IMR-90 (cell line): ENCODE results near the gene PDE8B. TPM values are rescaled to one million over a fixed set of nuclear protein-coding genes. Genes with fewer than 3 reads are reported as not detected.

Experiments used
- ATAC-seq: fragments of 200-7000 bp; cut with Tn5 transposase; 2 replicates; pipeline ENCODE4 v1.9.1; 2020; ENCODE audit warnings: low read depth, mild to moderate bottlenecking, moderate library complexity
- BruUV-seq: library from RNA; stranded (reverse); fragments of 400-500 nt; replicated peaks from 2 replicates; lab custom pipeline; 2021; lab: Mats Ljungman, UMichigan
- CTCF ChIA-PET: fragments of 300-600 bp; formaldehyde crosslinking; extraction: SDS; loops from one replicate; lab custom pipeline; 2021; ENCODE audit warnings: antibody characterized with exemption; lab: Yijun Ruan, JAX
- POLR2A ChIA-PET: fragments of 300-600 bp; sonication (Branson Sonifier 250); formaldehyde crosslinking; loops from one replicate; lab custom pipeline; 2022; ENCODE audit warnings: antibody characterized with exemption; ENCODE audit not compliant: unreplicated experiment; lab: Charles Lee
- DNase-seq: peaks from one replicate; pipeline ENCODE4 v3.0.0; 2013
- H2AFZ ChIP-seq: replicated peaks from 2 replicates; pipeline ENCODE3; 2013; ENCODE audit warnings: low read length, mild to moderate bottlenecking; ENCODE audit not compliant: poor library complexity
- H2AK5ac ChIP-seq: 2 replicates; pipeline ENCODE4 v1.6.1; 2013; ENCODE audit warnings: low read depth, low read length, inconsistent platforms
- H2AK9ac ChIP-seq: replicated peaks from 2 replicates; pipeline ENCODE3; 2013; ENCODE audit warnings: mild to moderate bottlenecking, low read depth, low read length, moderate library complexity; ENCODE audit not compliant: poor library complexity
- H2BK120ac ChIP-seq: 2 replicates; pipeline ENCODE4 v1.6.1; 2013; ENCODE audit warnings: low read depth, low read length, inconsistent platforms
- H2BK15ac ChIP-seq: 3 replicates; pipeline ENCODE4 v1.6.1; 2013; ENCODE audit warnings: low read depth, low read length, inconsistent platforms
- H2BK20ac ChIP-seq: 2 replicates; pipeline ENCODE4 v1.6.1; 2013; ENCODE audit warnings: low read depth, mild to moderate bottlenecking, inconsistent platforms, low read length, moderate library complexity
- H2BK5ac ChIP-seq: 2 replicates; pipeline ENCODE4 v1.6.1; 2013; ENCODE audit warnings: mild to moderate bottlenecking, low read depth, low read length, inconsistent platforms; ENCODE audit not compliant: poor library complexity, severe bottlenecking
- H3K14ac ChIP-seq: replicated peaks from 2 replicates; pipeline ENCODE4 v1.6.1; 2013; ENCODE audit warnings: low read depth, low read length, inconsistent platforms
- H3K18ac ChIP-seq: 2 replicates; pipeline ENCODE4 v1.6.1; 2013; ENCODE audit warnings: low read depth, low read length, control low read depth
- H3K23ac ChIP-seq: 2 replicates; pipeline ENCODE4 v1.6.1; 2013; ENCODE audit warnings: low read depth, low read length, inconsistent platforms
- H3K27ac ChIP-seq: 2 replicates; pipeline ENCODE4 v1.5.1; 2013; ENCODE audit warnings: mild to moderate bottlenecking, control low read depth, low read length; ENCODE audit not compliant: insufficient read depth
- H3K27me3 ChIP-seq: 2 replicates; pipeline ENCODE4 v1.6.1; 2013; ENCODE audit warnings: low read length; ENCODE audit not compliant: control insufficient read depth, insufficient read depth
- H3K36me3 ChIP-seq: 2 replicates; pipeline ENCODE4 v1.6.1; 2013; ENCODE audit warnings: low read length, mixed read lengths; ENCODE audit not compliant: control insufficient read depth, insufficient read depth
- H3K4ac ChIP-seq: 2 replicates; pipeline ENCODE4 v1.6.1; 2013; ENCODE audit warnings: low read depth, low read length, inconsistent platforms
- H3K4me1 ChIP-seq: 2 replicates; pipeline ENCODE4 v1.6.1; 2013; ENCODE audit warnings: low read length, mixed read lengths; ENCODE audit not compliant: control insufficient read depth, insufficient read depth
- H3K4me2 ChIP-seq: 2 replicates; pipeline ENCODE4 v1.6.1; 2013; ENCODE audit warnings: low read depth, mild to moderate bottlenecking, control low read depth, low read length, moderate library complexity
- H3K4me3 ChIP-seq: 2 replicates; pipeline ENCODE4 v1.5.1; 2013; ENCODE audit warnings: low read depth, mild to moderate bottlenecking, control low read depth, low read length, moderate library complexity; ENCODE audit not compliant: insufficient read depth
- H3K56ac ChIP-seq: 2 replicates; pipeline ENCODE4 v1.6.1; 2013; ENCODE audit warnings: low read length, inconsistent platforms; ENCODE audit not compliant: insufficient read depth; ENCODE audit errors: extremely low read depth
- H3K79me1 ChIP-seq, 2 experiments: 2 replicates each; pipeline ENCODE4 v1.6.1; 2013; ENCODE audit warnings: low read length in 2 of 2, inconsistent platforms in 1 of 2, low read depth in 1 of 2
- H3K9ac ChIP-seq: 2 replicates; pipeline ENCODE4 v1.6.1; 2013; ENCODE audit warnings: low read depth, low read length, control low read depth
- H3K9me1 ChIP-seq: 2 replicates; pipeline ENCODE4 v1.6.1; 2013; ENCODE audit warnings: low read length, inconsistent platforms; ENCODE audit not compliant: insufficient read depth
- H3K9me3 ChIP-seq: 2 replicates; pipeline ENCODE4 v1.6.1; 2013; ENCODE audit warnings: low read length; ENCODE audit not compliant: control insufficient read depth, insufficient read depth
- H4K20me1 ChIP-seq: 2 replicates; pipeline ENCODE4 v1.6.1; 2013; ENCODE audit warnings: low read length, inconsistent platforms; ENCODE audit not compliant: insufficient read depth
- H4K5ac ChIP-seq: 2 replicates; pipeline ENCODE4 v1.6.1; 2013; ENCODE audit warnings: mild to moderate bottlenecking, low read depth, low read length, control low read depth
- H4K8ac ChIP-seq, 2 experiments: 2 replicates each; pipeline ENCODE4 v1.6.1; 2013; ENCODE audit warnings: low read depth in 2 of 2, low read length in 2 of 2, control low read depth in 1 of 2, inconsistent platforms in 1 of 2
- H4K91ac ChIP-seq: 2 replicates; pipeline ENCODE4 v1.6.1; 2013; ENCODE audit warnings: low read depth, low read length, inconsistent platforms; ENCODE audit not compliant: insufficient read depth
- BHLHE40 ChIP-seq: fragments of 150-350 bp; IDR thresholded peaks from 2 replicates; pipeline ENCODE4 v1.6.1; 2016; ENCODE audit warnings: mild to moderate bottlenecking, low read depth, low read length
- CEBPB ChIP-seq: IDR thresholded peaks from 2 replicates; pipeline ENCODE4 v1.6.1; 2012; ENCODE audit warnings: low read depth, low read length, improper control_type of control experiment
- CHD1 ChIP-seq: IDR thresholded peaks from 2 replicates; pipeline ENCODE4 v1.6.1; 2012; ENCODE audit warnings: low read depth, low read length, improper control_type of control experiment
- CTCF ChIP-seq: conservative IDR thresholded peaks from 2 replicates; pipeline ENCODE4 v1.5.1; 2012; ENCODE audit warnings: mild to moderate bottlenecking, low read depth, low read length, improper control_type of control experiment
- MAFK ChIP-seq: IDR thresholded peaks from 2 replicates; pipeline ENCODE4 v1.6.1; 2012; ENCODE audit warnings: low read depth, low read length, improper control_type of control experiment
- MAZ ChIP-seq: IDR thresholded peaks from 2 replicates; pipeline ENCODE4 v1.6.1; 2012; ENCODE audit warnings: low read depth, mild to moderate bottlenecking, low read length, improper control_type of control experiment, moderate library complexity, borderline replicate concordance
- MXI1 ChIP-seq: IDR thresholded peaks from 2 replicates; pipeline ENCODE4 v1.6.1; 2012; ENCODE audit warnings: low read depth, mild to moderate bottlenecking, low read length, moderate library complexity, borderline replicate concordance
- POLR2A ChIP-seq: IDR thresholded peaks from 2 replicates; pipeline ENCODE4 v1.6.1; 2012; ENCODE audit warnings: mild to moderate bottlenecking, low read depth, low read length
- RAD21 ChIP-seq: IDR thresholded peaks from 2 replicates; pipeline ENCODE4 v1.6.1; 2012; ENCODE audit warnings: low read length, improper control_type of control experiment
- RCOR1 ChIP-seq: IDR thresholded peaks from 2 replicates; pipeline ENCODE4 v1.6.1; 2012; ENCODE audit warnings: mild to moderate bottlenecking, low read length, improper control_type of control experiment; ENCODE audit not compliant: insufficient replicate concordance
- WGBS, 2 experiments: methylation state at CpG; one replicate each; pipeline versions ENCODE4 v1.1.5 to v1.1.7; 2013; ENCODE audit warnings: missing lambda C conversion rate in 2 of 2; ENCODE audit not compliant: insufficient read length in 1 of 2; ENCODE audit errors: extremely low coverage in 2 of 2; 5-methylcytosine and 5-hydroxymethylcytosine counted together
- dilution Hi-C: fragments of 300-500 bp; cut with HindIII; formaldehyde crosslinking; loops from one replicate; pipeline ENCODE4 v1.14.3; 2018; ENCODE audit warnings: low sequenced_read_pairs; ENCODE audit not compliant: unreplicated experiment
- in situ Hi-C: fragments of 300-500 bp; cut with MboI; formaldehyde crosslinking; loops from 3 replicates; pipeline ENCODE4 v1.14.3; 2019; ENCODE audit warnings: low sequenced_read_pairs, inconsistent platforms, mixed read lengths
- intact Hi-C: fragments of 100-400 bp; cut with micrococcal nuclease; formaldehyde crosslinking; loops from 2 replicates; pipeline ENCODE4 v1.10.0; 2022
- polyA plus RNA-seq, 3 experiments: library from polyadenylated mRNA; depleted of rRNA; stranded (reverse); fragments of >200 nt; gene quantifications; 2 replicates each; pipeline ENCODE4 v1.2.3, GENCODE V29; 2012; ENCODE audit warnings: low replicate concordance in 1 of 3
- total RNA-seq: library from RNA; depleted of rRNA; stranded (reverse); fragments of >200 nt; gene quantifications from 2 replicates; pipeline ENCODE4 v1.2.3, GENCODE V29; 2012

Gene PDE8B
- total and polyA plus RNA-seq, 2 of the 4 experiments (the other 2 are of a cell fraction), result under 0.01 to 0.03 TPM

- H2AFZ ChIP-seq, result no peak overlapping the region
- no CpG with 5 or more reads among the region's 4 CpGs for WGBS, 2 experiments
- H2BK15ac ChIP-seq, result no peak overlapping the region
- no peaks in the 10 kb centered on the region for H3K36me3 ChIP-seq
- in situ Hi-C loops (no loop called here), intact Hi-C loops (no loop called here), dilution Hi-C loops (no loop called here)
- no peak for TF ChIP-seq CEBPB
- no peak for TF ChIP-seq MXI1
- TF ChIP-seq MAFK, result no peak
- TF ChIP-seq BHLHE40, result no peak
- TF ChIP-seq CTCF, result no peak
- no peak for TF ChIP-seq POLR2A
- no peak for TF ChIP-seq CHD1
- TF ChIP-seq RAD21, result no peak
- no peak for TF ChIP-seq MAZ
- no peak for TF ChIP-seq RCOR1
- no peaks in the 10 kb centered on the region for H3K9me1 ChIP-seq
- H2BK20ac ChIP-seq, result no peak overlapping the region
- H2AK5ac ChIP-seq, result no peak overlapping the region
- no peak overlapping the region for H3K4ac ChIP-seq
- H4K8ac ChIP-seq, result no peak overlapping the region
- H3K79me1 ChIP-seq, result no peaks in the 10 kb centered on the region
- ATAC-seq (no peak), DNase-seq (no peak)
- ChIA-PET CTCF (interaction anchor here (0.6 kb wide), 1 partner anchor 20 kb away, joined by 7 read pairs; no protein-coding TSS in a partner anchor), POLR2A (no interaction called here)
- no peak overlapping the region for H3K23ac ChIP-seq
- no peak overlapping the region for H2BK5ac ChIP-seq
- H3K9ac ChIP-seq, result no peak overlapping the region
- no peak overlapping the region for H3K4me2 ChIP-seq
- H3K27ac ChIP-seq, result no peak overlapping the region
- H3K9me3 ChIP-seq, result no peaks in the 10 kb centered on the region
- H4K91ac ChIP-seq, result no peak overlapping the region
- H2AK9ac ChIP-seq, result no peak overlapping the region
- H3K4me1 ChIP-seq, result peaks cover 2% of the 10 kb centered on the region
- no peak overlapping the region for H3K4me3 ChIP-seq
- H3K18ac ChIP-seq, result no peak overlapping the region
- BruUV-seq, result no TSS peak
- no peak overlapping the region for H3K56ac ChIP-seq
- no peak overlapping the region for H3K14ac ChIP-seq
- no peak overlapping the region for H2BK120ac ChIP-seq
- peaks cover 14% of the 10 kb centered on the region for H3K27me3 ChIP-seq
- no peaks in the 10 kb centered on the region for H4K20me1 ChIP-seq
- no peak overlapping the region for H4K5ac ChIP-seq
These were observed 122.6 kb downstream of the PDE8B start for GRCh38 chr5:77333036-77333435.
